Trophoblast cell (in vitro differentiated cells and primary cell): Measurements from ENCODE around the gene MDM2.
A peak's percentile ranks its signal among the peaks of the same experiment; 100 is the strongest.

ENCODE experiments used
- DNase-seq, 2 donors: peaks; one replicate each; pipeline ENCODE4 v3.0.0-alpha.2; 2016
- H2AFZ ChIP-seq: 2 replicates; pipeline ENCODE4 v1.6.1; 2013; ENCODE audit warnings: low read length, moderate library complexity, mild to moderate bottlenecking; ENCODE audit not compliant: insufficient read depth, poor library complexity
- H2AK5ac ChIP-seq: 2 replicates; pipeline ENCODE4 v1.6.1; 2013; ENCODE audit warnings: mild to moderate bottlenecking, low read length
- H2BK120ac ChIP-seq: 2 replicates; pipeline ENCODE4 v1.6.1; 2013; ENCODE audit warnings: low read length, mild to moderate bottlenecking, moderate library complexity; ENCODE audit not compliant: insufficient read depth, poor library complexity
- H2BK12ac ChIP-seq: 2 replicates; pipeline ENCODE4 v1.6.1; 2013; ENCODE audit warnings: mild to moderate bottlenecking, low read length, moderate library complexity
- H2BK5ac ChIP-seq: 2 replicates; pipeline ENCODE4 v1.6.1; 2013; ENCODE audit warnings: low read length, low read depth, moderate library complexity, mild to moderate bottlenecking; ENCODE audit not compliant: poor library complexity
- H3K14ac ChIP-seq: 2 replicates; pipeline ENCODE4 v1.6.1; 2013; ENCODE audit warnings: mild to moderate bottlenecking, low read length
- H3K18ac ChIP-seq: 2 replicates; pipeline ENCODE4 v1.6.1; 2013; ENCODE audit warnings: mild to moderate bottlenecking, low read length
- H3K23ac ChIP-seq: 2 replicates; pipeline ENCODE4 v1.6.1; 2013; ENCODE audit warnings: low read length
- H3K27ac ChIP-seq: 2 replicates; pipeline ENCODE4 v1.5.1; 2013; ENCODE audit warnings: low read depth, mild to moderate bottlenecking, inconsistent platforms, low read length, moderate library complexity
- H3K27me3 ChIP-seq: 2 replicates; pipeline ENCODE4 v1.6.1; 2013; ENCODE audit warnings: inconsistent platforms, mild to moderate bottlenecking, low read length, moderate library complexity; ENCODE audit not compliant: insufficient read depth
- H3K36me3 ChIP-seq, 2 experiments: 1 replicate in 1 of 2; 2 replicates in 1 of 2; pipeline ENCODE4 v1.6.1; 2013; ENCODE audit warnings: low read length in 2 of 2, mild to moderate bottlenecking in 2 of 2, moderate library complexity in 1 of 2; ENCODE audit not compliant: insufficient read depth in 2 of 2, control insufficient read depth in 1 of 2
- H3K4ac ChIP-seq: 2 replicates; pipeline ENCODE4 v1.6.1; 2013; ENCODE audit warnings: low read depth, mild to moderate bottlenecking, low read length, moderate library complexity
- H3K4me1 ChIP-seq, 2 experiments: 1 replicate in 1 of 2; 2 replicates in 1 of 2; pipeline ENCODE4 v1.6.1; 2013; ENCODE audit warnings: low read length in 2 of 2, mild to moderate bottlenecking in 2 of 2, moderate library complexity in 1 of 2; ENCODE audit not compliant: insufficient read depth in 2 of 2, control insufficient read depth in 1 of 2
- H3K4me2 ChIP-seq: 2 replicates; pipeline ENCODE4 v1.6.1; 2013; ENCODE audit warnings: inconsistent platforms, mild to moderate bottlenecking, low read length, moderate library complexity
- H3K4me3 ChIP-seq: 2 replicates; pipeline ENCODE4 v1.5.1; 2013; ENCODE audit warnings: mild to moderate bottlenecking, low read depth, low read length, inconsistent platforms
- H3K79me1 ChIP-seq: one replicate; pipeline ENCODE4 v1.6.1; 2013; ENCODE audit warnings: low read length
- H3K79me2 ChIP-seq: 2 replicates; pipeline ENCODE4 v1.6.1; 2013; ENCODE audit warnings: low read length, mild to moderate bottlenecking; ENCODE audit not compliant: control insufficient read depth, insufficient read depth, poor library complexity
- H3K9ac ChIP-seq: 2 replicates; pipeline ENCODE4 v1.6.1; 2013; ENCODE audit warnings: mild to moderate bottlenecking, low read length
- H3K9me3 ChIP-seq: 2 replicates; pipeline ENCODE4 v1.6.1; 2013; ENCODE audit warnings: low read depth, mild to moderate bottlenecking, control low read depth, inconsistent platforms, low read length; ENCODE audit not compliant: insufficient read depth
- H4K12ac ChIP-seq: 2 replicates; pipeline ENCODE4 v1.6.1; 2013; ENCODE audit warnings: low read depth, mild to moderate bottlenecking, low read length, moderate library complexity
- H4K8ac ChIP-seq: 2 replicates; pipeline ENCODE4 v1.6.1; 2013; ENCODE audit warnings: low read depth, mild to moderate bottlenecking, low read length, moderate library complexity
- H4K91ac ChIP-seq: one replicate; pipeline ENCODE4 v1.6.1; 2013; ENCODE audit warnings: low read depth, mild to moderate bottlenecking, low read length, moderate library complexity
- WGBS: extraction: QIAGEN DNeasy Blood & Tissue Kit; methylation state at CpG from one replicate; pipeline ENCODE4 v1.1.7; 2013; ENCODE audit warnings: missing lambda C conversion rate; ENCODE audit not compliant: insufficient read length, insufficient coverage; ENCODE audit errors: extremely low coverage; 5-methylcytosine and 5-hydroxymethylcytosine counted together

The MDM2 gene

DNA sequence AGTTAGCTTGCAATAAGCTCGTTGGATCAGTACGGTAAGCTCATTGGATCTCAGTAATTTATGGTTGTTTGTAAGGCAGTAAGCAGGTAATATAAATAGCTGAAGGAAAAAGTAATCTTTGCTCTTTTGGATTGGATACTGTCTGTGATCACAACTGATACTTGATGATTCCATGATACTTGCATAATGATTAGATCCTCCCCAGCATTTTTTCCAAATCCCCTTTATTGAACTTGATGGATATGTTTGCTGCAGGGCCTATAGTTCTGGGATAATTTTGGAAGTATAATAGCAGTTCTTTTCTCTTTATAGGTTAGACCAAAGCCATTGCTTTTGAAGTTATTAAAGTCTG is 5.2 kb downstream of the MDM2 start:
- H4K12ac ChIP-seq: no peak overlapping the region
- H3K4me1 ChIP-seq: no peaks in the 10 kb centered on the region
- H3K4ac ChIP-seq: no peak overlapping the region
- no peak overlapping the region for H3K27ac ChIP-seq
- H3K18ac ChIP-seq: no peak overlapping the region
- H3K9ac ChIP-seq: no peak overlapping the region
- H2AK5ac ChIP-seq: no peak overlapping the region
- H2BK120ac ChIP-seq: no peak overlapping the region
- no peak overlapping the region for H3K4me2 ChIP-seq
- H2BK12ac ChIP-seq: no peak overlapping the region
- no peaks in the 10 kb centered on the region for H3K9me3 ChIP-seq
- H3K36me3 ChIP-seq: peaks cover 20% of the 10 kb centered on the region in 2 experiments
- WGBS: no CpG with 5 or more reads among the region's 2 CpGs
- H3K14ac ChIP-seq: no peak overlapping the region
- no peak for DNase-seq
- H3K27me3 ChIP-seq: no peaks in the 10 kb centered on the region
- peaks cover 8% of the 10 kb centered on the region for H3K79me1 ChIP-seq
- no peak overlapping the region for H3K4me3 ChIP-seq
- no peak overlapping the region for H4K91ac ChIP-seq
- no peak overlapping the region for H2AFZ ChIP-seq
- peaks cover 6% of the 10 kb centered on the region for H3K79me2 ChIP-seq
- H2BK5ac ChIP-seq: no peak overlapping the region
- H3K23ac ChIP-seq: no peak overlapping the region
- no peak overlapping the region for H4K8ac ChIP-seq

DNA sequence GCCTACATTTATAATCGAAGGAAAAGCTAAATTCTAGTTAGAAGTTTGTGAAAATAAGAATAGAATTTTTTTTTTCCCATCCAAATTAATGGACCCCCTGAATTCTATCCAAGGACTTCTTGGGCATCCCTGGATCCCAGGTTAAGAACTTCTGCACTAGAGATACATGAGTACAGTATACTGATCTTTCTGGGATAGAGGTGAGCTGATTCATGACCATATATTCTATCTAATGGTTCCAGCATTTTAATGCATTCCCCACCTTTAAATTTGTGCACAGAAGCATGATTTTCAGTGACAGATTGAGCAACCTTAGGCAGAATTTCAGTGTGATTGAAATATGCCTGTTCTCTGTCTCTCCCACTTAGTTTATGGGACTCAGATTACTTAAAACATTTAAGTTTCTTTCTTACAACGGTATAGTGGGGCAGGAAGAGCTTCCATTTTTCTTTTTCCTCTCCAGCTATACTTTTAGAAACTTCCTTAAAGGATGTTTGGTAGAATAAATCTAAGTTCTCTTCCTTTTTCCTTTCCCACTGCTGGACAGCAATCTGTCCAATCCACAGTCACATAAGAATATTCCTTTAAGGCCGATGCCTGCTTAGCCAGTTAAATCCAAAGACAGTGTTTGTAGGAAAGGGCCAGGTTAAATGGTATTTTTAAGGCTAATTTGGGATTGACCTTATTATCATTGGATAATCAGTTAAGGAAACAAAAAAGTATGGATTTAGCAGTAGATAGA is 6.7 kb downstream of the MDM2 start:
- Histone ChIP-seq H3K23ac (no peak overlapping the region), H3K4me2 (no peak overlapping the region), H3K18ac (no peak overlapping the region), H2BK12ac (no peak overlapping the region), H4K12ac (no peak overlapping the region), H3K79me2 (peaks cover 2% of the 10 kb centered on the region), H3K4me3 (no peak overlapping the region), H3K27ac (no peak overlapping the region), H2BK5ac (no peak overlapping the region), H3K9me3 (no peaks in the 10 kb centered on the region), H3K14ac (no peak overlapping the region), H3K27me3 (no peaks in the 10 kb centered on the region), H3K9ac (no peak overlapping the region), H2BK120ac (no peak overlapping the region), H4K91ac (no peak overlapping the region), H2AK5ac (no peak overlapping the region), H3K4me1 (no peaks in the 10 kb centered on the region), H2AFZ (no peak overlapping the region), H3K36me3 (peaks cover 27% of the 10 kb centered on the region in 2 experiments), H3K4ac (no peak overlapping the region), H3K79me1 (no peaks in the 10 kb centered on the region), H4K8ac (no peak overlapping the region)
- WGBS: no CpG with 5 or more reads among the region's 3 CpGs
- no peak for DNase-seq

DNA sequence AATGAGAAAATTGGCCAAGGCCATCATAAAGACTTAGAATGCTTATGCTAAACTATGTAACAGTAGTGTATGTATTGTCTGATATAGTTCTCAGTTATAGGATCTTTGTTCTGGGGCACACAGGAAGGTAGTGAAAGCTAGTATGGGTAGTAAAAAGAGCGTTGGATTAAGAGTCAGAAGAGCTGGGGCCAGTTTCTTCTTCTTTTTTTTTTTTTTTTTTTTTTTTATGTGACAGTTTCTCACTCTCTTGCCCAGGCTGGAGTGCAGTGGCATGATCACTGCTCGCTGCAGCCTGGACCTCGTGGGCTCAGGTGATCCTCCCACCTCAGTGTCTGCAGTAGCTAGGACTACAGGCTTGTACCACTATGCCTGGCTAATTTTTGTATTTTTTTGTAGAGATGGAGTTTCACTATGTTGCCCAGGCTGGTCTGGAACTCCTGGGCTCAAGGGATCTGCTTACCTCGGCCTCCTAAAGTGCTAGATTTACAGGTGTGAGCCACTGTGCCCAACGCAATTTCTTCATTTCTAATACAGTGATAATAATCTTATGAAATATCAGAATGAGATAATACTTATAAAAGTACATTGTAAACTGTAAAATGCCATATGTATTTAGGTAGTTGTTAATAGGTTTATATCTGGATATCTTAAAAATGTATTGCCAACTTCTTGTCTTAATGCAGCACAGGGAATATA is 7.4 kb downstream of the MDM2 start:
- Histone ChIP-seq H4K91ac (no peak overlapping the region), H3K14ac (no peak overlapping the region), H3K27ac (no peak overlapping the region), H3K23ac (no peak overlapping the region), H3K36me3 (peaks cover 23 to 24% of the 10 kb centered on the region in 2 experiments), H4K12ac (no peak overlapping the region), H2BK12ac (no peak overlapping the region), H3K4me3 (no peak overlapping the region), H3K79me2 (no peaks in the 10 kb centered on the region), H2AFZ (no peak overlapping the region), H3K79me1 (no peaks in the 10 kb centered on the region), H3K18ac (no peak overlapping the region), H3K4ac (no peak overlapping the region), H2BK120ac (no peak overlapping the region), H3K9me3 (no peaks in the 10 kb centered on the region), H3K4me2 (no peak overlapping the region), H2AK5ac (no peak overlapping the region), H2BK5ac (no peak overlapping the region), H3K27me3 (no peaks in the 10 kb centered on the region), H4K8ac (no peak overlapping the region), H3K9ac (no peak overlapping the region), H3K4me1 (no peaks in the 10 kb centered on the region)
- no peak for DNase-seq
- no CpG with 5 or more reads among the region's 5 CpGs for WGBS

DNA sequence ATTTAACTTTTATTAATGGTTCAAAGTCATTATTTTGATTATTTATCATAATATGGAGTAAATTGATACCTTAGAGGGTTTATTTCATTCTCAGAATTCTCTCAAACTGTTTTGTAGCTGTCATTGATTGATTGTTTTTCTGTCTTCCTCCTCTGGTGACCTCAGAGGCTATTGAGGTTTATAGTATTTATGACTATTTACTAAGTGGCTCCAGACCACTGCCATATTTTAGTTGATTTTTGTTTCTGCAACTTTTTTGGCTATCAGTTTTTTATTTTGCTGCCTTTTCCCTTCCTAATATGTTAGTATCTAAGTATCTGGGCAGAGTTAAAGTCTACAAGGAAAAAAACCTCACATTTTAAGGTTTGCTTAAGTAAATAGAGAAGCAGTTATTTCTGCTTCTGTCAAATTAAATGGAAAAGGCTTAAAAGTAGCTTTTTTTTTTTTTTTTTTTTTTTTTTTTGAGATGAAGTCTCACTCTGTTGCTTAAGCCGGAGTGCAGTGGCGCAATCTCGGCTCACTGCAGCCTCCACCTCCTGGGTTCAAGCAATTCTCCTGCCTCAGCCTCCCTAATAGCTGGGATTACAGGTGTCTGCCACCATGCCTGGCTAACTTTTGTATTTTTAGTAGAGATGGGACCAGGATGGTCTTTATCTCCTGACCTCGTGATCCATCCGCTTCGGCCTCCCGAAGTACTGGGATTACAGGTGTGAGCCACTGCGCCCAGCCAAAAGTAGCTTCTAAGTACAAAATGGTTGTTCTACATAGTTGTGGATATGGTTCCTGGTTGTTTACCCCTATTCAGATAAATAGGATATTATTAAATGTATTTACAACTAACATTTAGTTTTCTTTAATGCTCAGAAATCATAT is 8.2 kb downstream of the MDM2 start:
- Histone ChIP-seq H3K4me1 (no peaks in the 10 kb centered on the region), H2BK120ac (no peak overlapping the region), H2AK5ac (no peak overlapping the region), H2BK5ac (no peak overlapping the region), H3K27me3 (no peaks in the 10 kb centered on the region), H3K4ac (peak overlapping the region; percentile 46), H2AFZ (no peak overlapping the region), H3K4me2 (no peak overlapping the region), H3K4me3 (no peak overlapping the region), H3K23ac (no peak overlapping the region), H3K79me2 (no peaks in the 10 kb centered on the region), H3K36me3 (peaks cover 25 to 27% of the 10 kb centered on the region in 2 experiments), H3K79me1 (no peaks in the 10 kb centered on the region), H2BK12ac (no peak overlapping the region), H4K12ac (no peak overlapping the region), H4K91ac (no peak overlapping the region), H3K18ac (no peak overlapping the region), H3K14ac (no peak overlapping the region), H4K8ac (no peak overlapping the region), H3K9ac (no peak overlapping the region), H3K27ac (no peak overlapping the region), H3K9me3 (no peaks in the 10 kb centered on the region)
- no peak for DNase-seq
- no CpG with 5 or more reads among the region's 8 CpGs for WGBS
